ENCODE data around the gene USP13.
"Not testable (repeated sequence)": the region's sequence is repeated elsewhere in the genome, so short reads cannot be mapped to it uniquely, and the experiment has no call there.

The USP13 gene, protein sequence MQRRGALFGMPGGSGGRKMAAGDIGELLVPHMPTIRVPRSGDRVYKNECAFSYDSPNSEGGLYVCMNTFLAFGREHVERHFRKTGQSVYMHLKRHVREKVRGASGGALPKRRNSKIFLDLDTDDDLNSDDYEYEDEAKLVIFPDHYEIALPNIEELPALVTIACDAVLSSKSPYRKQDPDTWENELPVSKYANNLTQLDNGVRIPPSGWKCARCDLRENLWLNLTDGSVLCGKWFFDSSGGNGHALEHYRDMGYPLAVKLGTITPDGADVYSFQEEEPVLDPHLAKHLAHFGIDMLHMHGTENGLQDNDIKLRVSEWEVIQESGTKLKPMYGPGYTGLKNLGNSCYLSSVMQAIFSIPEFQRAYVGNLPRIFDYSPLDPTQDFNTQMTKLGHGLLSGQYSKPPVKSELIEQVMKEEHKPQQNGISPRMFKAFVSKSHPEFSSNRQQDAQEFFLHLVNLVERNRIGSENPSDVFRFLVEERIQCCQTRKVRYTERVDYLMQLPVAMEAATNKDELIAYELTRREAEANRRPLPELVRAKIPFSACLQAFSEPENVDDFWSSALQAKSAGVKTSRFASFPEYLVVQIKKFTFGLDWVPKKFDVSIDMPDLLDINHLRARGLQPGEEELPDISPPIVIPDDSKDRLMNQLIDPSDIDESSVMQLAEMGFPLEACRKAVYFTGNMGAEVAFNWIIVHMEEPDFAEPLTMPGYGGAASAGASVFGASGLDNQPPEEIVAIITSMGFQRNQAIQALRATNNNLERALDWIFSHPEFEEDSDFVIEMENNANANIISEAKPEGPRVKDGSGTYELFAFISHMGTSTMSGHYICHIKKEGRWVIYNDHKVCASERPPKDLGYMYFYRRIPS

DNA sequence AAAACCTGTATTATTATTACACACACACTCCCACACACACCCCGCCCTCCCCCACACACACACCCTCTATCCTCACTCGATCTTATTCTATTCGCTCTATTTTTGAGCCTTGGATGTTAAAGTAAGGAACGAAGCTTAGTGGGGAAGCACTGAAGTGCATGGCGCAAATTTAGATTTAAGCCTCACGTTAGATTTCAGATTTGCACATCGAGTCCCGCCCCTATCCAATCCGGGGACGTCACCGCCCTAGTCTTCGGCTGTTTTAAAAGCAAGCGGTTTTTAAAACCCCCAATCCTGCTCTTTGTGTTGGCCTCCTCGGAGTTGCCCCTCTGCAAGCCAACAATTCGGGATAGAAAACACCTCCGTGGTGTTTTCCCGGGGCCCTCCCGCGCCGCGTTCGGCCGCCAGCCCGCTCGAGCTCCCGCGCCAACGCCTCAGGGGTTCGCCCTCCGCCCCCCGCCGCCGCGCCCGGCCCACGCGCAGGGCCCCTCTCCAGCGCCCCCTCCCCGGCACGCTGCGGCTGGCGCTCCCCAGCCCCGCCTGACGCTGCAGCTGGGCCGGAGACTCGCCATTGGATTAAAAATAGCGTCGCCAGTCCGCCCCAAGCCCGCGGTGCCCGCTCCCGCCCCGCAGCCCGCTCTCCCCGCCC is at the start of gene USP13:
USP13 (plus strand) TSS at position 594 of the 649 bp plus-strand sequence. CDS start 186 bp downstream, outside the sequence.
- peak; percentile 92 for DNase-seq

DNA sequence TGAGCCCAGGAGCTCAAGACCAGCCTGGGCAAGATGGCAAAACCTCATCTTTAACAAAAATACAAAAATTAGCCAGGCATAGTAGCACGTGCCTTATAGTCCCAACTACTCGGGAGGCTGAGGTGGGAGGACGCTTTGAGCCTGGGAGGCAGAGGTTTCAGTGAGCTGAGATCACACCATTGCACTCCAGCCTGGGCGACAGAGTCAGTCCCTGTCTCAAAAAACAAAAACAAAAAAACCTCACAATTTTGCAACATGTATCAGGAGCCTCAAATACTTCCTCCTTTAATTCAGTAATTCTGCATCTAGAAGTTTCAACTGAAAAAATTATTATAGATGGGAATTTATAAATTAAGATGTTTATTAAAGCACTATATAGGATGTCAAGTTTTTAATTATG is 49.5 kb upstream of the USP13 start:
- no peak for DNase-seq

DNA sequence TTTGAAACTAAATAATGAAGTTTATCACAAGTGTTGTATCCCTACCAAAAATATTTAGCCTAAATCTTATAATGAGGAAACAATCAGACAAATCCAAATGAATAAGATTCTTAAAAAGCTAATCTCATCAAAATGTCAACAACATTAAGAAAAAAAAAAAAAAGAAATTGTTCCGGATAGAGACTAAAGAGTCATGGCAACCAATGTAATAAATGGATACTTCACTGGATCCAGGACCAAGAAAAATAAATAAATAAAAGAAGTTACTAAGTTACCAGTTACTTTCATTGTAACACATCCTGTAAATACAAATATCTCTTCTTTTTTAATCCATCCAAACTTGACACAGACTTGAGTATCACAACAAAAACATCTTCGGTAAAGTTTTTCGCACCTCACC is 49.0 kb upstream of the USP13 start:
- no peak for DNase-seq

DNA sequence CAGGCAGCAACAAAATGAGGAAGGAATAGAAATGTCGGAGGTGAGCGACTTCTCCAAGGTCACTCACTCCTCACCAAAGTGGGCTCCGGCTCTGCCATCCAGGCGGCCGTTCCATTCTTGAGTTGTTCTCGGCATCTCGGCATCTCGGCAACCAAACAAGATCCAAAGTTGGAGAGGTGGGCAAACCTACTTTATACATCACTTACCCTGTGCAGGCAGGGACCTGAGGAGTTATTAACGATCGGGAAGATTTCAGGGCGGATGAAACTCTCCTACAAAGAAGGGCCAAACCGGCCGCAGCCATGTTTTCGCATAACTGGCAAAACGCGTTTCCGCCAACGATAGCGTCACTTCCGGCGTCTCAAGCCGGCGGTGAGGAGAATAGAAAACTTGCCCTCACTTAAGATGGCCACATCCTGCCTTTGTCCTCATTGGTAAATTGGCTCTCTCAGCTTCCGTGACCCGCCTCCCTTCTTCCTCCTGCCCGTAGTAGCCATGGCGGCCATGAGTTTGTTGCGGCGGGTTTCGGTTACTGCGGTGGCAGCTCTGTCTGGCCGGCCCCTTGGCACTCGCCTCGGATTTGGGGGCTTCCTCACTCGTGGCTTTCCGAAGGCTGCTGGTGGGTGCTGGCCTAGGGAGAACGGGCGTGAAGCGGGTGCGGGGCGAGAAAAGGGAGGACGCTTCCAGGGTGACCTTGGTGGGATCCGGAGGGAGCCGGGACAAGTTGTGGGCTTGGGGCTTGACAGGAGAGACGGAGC is 48.3 kb upstream of the USP13 start, which contains the start of the genes MRPL47 and NDUFB5:
MRPL47 (minus strand) TSS at position 318 of the 758 bp plus-strand sequence; CDS start at position 304, 14 bp downstream.
NDUFB5 (plus strand) TSS at position 474 of the 758 bp plus-strand sequence; CDS start at position 496, 22 bp downstream.
- peak; percentile 97 for DNase-seq

DNA sequence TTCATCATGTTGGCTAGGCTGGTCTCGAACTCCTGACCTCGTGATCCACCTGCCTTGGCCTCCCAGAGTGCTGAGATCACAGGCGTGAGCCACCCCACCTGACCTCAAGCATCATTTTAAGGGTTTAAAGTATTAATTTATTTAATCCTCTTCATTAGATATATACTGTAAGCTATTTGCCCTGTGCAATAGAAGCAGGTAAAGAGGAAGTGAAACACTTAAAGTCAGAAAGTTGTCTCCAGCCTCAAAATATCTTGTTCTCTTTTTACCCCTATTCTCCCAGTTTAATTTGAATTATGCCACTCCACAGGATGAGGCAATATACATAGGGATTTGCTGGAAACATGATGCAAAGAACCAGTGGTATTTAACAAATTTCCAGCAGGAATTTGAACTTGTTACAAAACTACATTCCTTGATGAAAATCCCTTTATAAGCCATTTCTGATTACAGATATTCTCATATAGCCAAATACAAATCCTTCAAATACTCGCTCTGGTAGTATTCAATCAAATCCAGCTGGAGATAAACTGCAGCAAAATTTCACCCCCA is 46.2 kb upstream of the USP13 start:
- DNase-seq, result no peak

DNA sequence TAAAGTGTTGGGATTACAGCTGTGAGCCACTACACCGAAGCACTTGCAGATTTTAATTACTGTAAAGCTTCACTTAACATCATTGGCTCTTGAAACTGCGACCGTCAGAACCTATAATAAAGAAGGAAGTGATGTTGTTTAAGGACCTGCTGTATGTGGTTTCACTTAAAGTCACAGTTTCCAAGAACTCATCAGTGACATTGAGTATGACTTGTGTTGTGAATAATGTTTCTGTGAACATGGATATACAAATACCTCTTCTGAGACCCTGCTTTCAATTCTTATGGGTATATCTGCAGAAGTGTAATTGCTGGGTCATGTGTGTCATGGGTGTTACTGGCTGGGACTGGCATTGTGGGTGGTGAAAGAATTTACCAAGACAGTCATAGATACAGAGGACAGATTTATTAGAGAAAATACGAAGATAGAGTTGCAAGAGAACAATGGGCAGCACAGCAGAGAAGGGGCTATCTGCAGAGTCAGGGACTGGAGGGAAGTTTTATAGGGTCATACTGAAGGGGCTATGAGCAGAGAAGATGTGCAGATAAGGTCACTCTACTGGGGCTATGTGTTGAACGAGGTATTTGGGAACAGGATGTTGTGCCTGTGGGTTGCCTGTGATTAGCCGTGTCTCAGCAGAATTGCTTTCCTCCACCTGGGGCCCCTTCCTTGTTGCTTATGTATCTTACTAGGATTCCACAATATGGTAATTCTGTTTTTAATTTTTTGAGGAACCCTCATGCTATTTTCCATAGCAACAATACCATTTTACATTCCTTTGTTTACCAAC is 43.7 kb upstream of the USP13 start:
- DNase-seq, result no peak

DNA sequence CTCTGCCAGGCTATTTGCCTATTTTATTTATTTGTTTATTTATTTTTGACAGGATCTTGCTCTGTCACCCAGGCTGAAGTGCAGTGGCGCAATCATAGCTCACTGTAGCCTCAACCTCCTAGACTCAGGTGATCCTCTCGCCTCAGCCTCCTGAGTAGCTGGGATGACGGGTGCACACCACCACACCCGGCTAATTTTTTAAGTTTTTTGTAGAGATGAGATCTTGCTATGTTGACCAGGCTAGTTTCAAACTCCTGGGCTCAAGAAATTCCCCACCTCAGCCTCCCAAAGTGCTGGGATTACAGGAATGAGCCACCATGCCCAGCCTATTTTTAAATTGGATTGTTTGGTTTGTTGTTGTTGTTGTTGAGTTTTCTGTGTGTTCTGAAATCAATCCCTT is 42.8 kb upstream of the USP13 start:
- DNase-seq, result no peak

DNA sequence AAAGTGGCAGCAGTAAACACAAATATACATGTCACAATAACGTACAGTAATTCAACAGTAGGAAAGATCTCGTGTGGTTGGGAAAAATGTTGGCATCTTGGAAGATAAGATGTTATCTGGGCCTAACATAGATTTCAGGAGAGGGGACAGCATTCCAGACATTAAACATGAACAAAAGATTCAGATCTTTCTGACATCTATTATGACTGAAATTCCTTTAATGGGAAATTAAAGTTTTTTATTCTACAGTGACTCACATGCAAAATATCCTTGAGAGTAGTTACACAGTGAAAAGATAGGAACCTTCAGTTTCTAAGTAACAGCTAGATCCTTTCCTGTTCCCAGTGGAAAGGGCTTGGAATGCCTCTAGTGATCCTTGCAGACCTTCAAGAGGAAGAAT is 39.0 kb upstream of the USP13 start:
- no peak for DNase-seq

DNA sequence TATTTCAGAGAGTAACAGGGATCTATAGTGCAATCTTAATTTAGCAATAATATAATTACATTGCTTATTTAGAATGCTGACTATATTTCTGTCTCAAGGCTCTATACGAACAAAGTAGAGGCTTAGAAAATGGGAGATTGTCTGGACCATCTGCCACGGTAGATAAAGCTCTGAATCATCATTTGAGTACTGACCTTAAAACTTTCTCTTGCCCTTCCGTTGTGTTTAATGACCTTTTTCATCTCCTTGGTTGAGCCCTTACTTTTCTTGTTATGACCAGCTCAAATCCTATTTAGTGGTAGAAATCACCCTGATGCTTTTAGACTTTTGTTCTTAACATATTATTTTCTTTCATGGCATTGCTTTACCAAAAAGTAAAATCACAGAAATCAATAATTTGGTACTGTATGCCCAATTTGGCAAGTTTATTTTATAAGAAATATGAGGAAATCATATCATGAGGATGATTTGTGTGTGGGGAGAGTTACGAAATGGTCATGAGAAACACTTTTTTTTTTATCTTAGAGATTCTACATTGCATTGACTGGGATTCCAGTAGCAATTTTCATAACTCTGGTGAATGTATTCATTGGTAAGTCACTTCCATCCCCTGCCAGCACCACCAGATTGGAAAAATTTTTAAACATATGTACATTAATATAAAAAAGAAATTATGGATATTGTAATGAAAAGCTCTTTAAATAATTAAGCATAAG is 37.2 kb upstream of the USP13 start:
- no peak for DNase-seq

DNA sequence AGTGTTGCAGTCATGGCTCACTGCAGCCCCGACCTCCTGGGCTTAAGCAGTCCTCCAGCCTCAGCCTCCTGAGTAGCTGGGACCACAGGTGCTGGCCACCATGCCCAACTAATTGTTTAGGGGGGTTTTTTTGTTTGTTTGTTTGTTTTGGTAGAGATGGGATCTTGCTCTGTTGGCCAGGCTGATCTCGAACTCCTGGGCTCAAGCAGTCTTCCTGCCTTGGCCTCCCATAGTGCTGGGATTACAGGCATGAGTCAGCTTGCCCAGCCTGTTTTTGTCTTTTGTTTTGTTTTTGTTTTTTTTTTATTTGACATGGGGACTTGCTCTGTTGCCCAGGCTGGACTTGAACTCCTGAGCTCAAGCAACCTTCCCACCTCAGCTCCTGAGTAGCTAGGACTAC is 30.8 kb upstream of the USP13 start:
- no peak for DNase-seq

DNA sequence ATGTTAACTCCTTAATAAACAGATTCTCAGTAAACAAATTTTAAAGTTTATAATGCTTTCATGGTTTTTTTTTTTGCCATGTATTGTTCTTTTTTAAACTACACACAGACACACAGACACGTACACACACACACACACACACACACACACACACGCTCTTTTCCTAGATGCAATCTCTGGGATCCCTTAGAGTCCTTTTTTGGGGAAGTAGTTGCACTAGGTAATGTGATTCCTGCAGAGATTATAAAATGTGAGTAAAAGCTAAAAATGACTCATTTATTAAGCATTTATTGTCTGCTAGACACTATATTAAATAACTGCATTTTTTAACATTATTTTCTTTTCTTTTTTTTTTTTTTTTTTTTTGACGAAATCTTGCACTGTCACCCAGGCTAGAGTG is 28.4 kb upstream of the USP13 start:
- no peak for DNase-seq

DNA sequence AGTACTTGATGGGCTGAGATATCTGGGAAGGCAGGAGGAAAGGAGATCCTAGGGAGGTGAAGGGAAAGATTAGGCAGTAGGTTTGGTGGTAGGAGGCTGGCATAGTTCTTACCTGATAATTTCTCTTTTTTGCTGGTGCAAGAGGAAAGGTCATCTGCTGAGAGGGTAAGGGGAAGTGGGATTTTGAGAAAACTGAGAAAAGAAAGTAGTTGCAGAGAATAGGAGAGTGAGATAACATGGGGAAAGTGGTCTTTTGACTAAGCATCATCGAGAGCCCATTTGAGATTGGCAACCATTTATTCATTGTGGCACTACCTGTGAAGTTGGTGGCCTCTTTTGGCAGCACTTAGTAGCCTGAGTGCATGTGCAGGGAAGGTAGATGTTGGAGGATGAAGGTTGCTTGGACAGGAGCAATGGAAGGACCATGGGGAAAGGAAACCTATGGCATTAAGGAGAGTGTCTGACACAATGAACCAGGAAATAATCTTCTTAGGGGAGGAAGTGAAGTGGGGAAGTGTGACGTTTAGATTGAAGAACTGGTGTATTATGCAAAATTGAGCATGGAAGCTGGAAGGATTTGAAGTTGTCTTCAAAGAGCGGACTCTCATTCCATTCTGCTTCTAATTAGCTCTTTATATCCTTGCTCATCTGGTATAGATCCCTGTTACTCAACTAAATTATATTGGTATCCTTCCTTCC is 21.9 kb upstream of the USP13 start:
- DNase-seq, result no peak

DNA sequence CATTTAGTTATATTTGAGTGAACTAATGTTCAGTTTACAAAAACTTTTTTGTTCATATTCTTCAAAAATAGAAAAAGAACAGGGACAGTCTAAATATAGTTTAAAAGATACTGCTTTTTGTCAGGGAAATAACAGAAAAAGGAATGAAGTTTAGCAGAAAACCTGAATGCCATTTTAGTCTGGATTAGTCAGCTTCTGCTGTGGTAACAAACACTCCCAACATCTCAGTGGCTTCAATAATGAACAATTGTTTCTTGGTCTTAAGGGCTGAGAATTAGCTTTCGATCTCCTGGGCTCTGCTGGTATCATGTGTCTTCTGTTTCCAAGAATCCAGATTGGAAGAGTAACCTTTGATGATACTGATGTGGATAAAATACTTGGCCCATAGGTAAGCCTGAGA is 12.4 kb upstream of the USP13 start:
- DNase-seq, result no peak

DNA sequence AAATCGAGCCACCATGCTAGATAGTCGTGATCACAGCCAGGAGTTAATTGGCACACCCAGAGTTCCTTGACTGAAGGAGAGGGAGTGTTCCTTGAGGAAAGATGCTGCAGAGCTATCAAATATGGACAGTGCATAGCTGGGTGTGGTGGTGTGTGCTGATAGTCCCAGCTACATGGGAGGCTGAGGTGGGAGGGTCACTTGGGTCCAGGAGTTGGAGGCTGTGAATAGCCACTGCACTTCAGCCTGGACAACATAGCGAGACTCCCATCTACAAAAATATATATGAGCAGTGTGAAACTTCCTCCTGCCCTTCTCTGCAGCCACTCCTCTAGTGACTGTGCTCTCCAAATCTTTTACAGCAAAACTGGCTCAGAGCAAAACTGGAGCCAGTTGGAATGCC is 10.0 kb upstream of the USP13 start:
- no peak for DNase-seq

DNA sequence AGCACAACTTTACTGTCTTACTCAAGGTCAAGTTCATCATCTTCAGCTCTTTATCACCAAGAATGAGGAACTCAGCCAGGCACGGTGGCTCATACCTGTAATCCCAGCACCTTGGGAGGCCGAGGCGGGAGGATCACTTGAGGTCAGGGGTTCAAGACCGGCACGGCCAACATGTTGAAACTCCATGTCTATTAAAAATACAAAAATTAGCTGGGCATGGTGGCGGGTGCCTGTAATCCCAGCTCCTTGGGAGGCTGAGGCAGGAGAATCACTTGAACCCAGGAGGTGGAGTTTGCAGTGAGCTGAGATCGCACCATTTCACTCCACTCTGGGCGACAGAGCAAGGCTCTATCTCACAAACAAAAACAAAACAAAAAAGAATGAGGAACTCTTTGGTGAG is 9.0 kb upstream of the USP13 start:
- not testable (repeated sequence) for DNase-seq

DNA sequence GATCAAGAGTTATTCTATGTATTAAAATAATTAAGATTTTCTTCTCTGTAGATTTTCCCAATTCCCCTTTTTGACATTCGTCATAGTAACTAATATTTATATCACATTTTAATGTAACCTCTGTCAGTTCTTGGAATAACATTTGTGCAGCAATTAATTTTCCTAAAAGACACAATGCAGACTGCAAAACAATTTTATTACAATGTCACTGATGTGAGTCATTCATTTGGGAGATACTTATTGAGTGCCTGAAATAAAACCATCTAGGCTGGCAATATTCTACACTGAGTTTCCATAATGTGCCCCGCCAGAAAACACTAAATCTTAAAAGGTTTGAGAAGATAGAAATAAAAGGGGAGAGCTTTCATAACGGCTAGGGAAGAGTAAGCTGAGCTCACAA is 6.7 kb upstream of the USP13 start:
- DNase-seq, result no peak

DNA sequence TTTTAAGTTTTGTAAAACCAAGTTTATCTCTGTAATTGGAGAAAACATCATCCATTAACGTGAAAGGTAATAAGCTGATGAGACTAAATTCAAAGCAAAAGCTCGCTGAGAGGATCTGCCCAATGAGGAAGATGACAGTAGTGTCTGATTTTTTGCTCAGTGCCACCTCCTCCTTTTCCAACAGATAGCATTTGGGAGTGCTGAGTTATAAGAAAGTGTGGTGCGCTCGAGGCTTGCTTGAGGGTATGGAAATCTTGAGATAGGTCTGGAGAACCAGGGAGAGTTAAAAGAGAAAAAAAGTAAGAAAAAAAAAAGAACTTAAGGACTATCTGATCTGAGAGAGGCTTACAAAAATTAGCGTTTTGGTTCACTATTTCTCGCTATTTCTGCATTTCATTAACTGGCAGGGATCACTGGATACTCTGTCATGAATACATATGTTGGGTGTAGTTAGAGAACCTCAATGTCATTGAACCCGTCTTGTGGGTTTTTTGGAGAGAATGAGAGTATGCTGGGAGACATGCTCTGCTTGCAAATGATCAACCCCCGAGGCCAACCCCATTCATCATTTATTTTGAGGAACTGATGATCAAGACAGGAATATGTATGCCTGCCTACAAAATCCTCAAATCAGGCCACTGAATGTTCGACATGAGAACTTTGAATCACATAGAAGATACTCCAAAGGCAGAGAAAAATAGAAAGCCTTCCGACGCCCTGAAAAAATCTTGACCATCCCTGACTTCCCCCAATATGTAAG is 973 bp upstream of the USP13 start:
- no peak for DNase-seq

DNA sequence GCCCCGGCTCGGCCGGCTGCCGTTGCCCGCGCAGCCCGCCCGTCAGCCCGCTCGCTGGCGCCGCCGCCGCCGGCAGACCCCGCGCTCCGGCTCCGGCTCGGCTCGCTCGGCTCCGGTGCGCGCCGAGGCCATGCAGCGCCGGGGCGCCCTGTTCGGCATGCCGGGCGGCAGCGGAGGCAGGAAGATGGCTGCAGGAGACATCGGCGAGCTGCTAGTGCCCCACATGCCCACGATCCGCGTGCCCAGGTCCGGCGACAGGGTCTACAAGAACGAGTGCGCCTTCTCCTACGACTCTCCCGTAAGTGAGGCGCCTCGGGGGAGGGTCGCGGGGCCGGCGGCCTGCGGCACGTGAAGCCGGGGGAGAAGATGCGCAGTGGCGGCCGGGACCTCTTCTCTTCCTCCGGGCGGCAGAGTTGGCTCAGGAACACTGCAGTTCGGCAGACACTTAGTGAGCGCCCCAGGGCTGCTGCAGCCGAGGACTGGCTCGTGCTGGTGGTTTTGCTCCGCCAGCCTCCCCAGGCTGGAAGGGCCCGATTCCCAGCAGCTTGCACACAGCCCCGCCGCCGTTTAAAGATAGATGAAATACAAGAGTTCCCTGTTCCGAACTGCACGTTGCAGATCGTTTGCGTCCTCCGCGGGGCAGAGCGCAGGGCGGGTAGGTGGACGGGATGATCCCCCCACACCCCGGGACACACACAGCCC is 407 bp downstream of the USP13 start:
- peak; percentile 80 for DNase-seq

DNA sequence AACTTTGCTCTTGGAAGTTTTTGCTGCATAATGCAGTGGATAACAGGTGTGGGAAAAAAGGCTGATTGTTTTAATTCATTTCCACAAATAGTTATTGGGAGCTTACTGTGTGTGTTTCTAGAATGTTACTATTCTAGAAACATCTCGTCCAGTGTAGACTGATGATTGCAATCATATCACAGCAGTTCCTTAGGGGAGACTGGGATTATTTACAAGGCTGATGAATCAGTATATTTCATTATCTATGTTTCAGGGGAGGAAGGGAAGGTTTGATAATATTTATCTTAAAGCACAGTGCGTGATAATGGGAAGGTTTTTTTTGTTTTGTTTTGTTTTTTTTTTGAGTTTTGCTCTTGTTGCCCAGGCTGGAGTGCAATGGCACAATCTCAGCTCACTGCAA is 2.4 kb downstream of the USP13 start:
- DNase-seq, result no peak

Data from COR-L47 (cell line).